HEK293T (cell line): ENCODE results near the gene TRAF3.

Experiments
- BHLHE40 ChIP-seq: fragments of 450-650 bp; IDR thresholded peaks from 2 replicates; pipeline ENCODE4 v1.6.1; 2016; ENCODE audit warnings: mild to moderate bottlenecking, moderate library complexity, borderline replicate concordance
- FOXK2 ChIP-seq: fragments of 450-650 bp; IDR thresholded peaks from 2 replicates; pipeline ENCODE4 v1.6.1; 2016; ENCODE audit warnings: mild to moderate bottlenecking
- SUZ12 ChIP-seq: fragments of 450-650 bp; IDR thresholded peaks from 2 replicates; pipeline ENCODE4 v1.6.1; 2016; ENCODE audit warnings: mild to moderate bottlenecking
- TARDBP ChIP-seq: fragments of 450-650 bp; IDR thresholded peaks from 2 replicates; pipeline ENCODE4 v1.6.1; 2016
- TF ChIP-seq, protein P1 (sequence below): fragments of 450-650 bp; IDR thresholded peaks from 2 replicates; pipeline ENCODE4 v1.6.1; 2016

DNA sequence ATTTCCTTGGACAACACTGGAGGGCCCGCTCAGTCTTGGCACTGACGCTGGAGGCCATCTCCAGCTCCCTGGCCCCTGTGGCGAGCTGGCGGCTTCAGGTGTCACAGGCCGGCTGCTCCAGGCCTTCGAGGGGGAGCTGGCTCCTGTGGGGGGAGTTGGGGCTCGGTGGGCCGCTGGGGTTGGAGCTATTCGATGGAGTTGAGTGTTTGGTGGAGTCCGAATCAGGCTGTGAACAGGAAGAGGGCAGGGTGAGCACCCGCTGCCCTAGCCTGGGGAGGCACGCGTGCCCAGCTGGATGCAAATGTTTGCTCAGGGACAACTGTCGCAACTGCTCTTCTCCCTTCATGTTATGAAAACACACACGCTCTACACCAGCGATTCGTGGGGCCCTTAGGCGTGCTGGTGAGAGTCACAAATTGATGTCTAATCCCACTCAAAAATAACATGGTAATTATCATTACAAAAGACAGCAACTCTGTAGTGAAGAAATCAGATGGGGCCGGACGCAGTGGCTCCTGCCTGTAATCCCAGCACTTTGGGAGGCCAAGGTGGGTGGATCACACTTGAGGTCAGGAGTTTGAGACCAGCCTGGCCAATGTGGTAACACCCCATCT is 156.5 kb downstream of the TRAF3 start:
- TF ChIP-seq SUZ12 (no peak), BHLHE40 (no peak), TARDBP (no peak), FOXK2 (no peak)
- TF ChIP-seq, protein P1, sequence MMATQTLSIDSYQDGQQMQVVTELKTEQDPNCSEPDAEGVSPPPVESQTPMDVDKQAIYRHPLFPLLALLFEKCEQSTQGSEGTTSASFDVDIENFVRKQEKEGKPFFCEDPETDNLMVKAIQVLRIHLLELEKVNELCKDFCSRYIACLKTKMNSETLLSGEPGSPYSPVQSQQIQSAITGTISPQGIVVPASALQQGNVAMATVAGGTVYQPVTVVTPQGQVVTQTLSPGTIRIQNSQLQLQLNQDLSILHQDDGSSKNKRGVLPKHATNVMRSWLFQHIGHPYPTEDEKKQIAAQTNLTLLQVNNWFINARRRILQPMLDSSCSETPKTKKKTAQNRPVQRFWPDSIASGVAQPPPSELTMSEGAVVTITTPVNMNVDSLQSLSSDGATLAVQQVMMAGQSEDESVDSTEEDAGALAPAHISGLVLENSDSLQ = no peak
